DMS 273 treated with DMSO at 0.1 percent for 48 hours (cell line): Measurements from ENCODE around the gene PRKAG3.
A peak's percentile ranks its signal among the peaks of the same experiment; 100 is the strongest.

Source experiments
- DNase-seq: peaks from one replicate; lab custom pipeline; 2025; lab: John Stamatoyannopoulos, UW

Gene PRKAG3

DNA sequence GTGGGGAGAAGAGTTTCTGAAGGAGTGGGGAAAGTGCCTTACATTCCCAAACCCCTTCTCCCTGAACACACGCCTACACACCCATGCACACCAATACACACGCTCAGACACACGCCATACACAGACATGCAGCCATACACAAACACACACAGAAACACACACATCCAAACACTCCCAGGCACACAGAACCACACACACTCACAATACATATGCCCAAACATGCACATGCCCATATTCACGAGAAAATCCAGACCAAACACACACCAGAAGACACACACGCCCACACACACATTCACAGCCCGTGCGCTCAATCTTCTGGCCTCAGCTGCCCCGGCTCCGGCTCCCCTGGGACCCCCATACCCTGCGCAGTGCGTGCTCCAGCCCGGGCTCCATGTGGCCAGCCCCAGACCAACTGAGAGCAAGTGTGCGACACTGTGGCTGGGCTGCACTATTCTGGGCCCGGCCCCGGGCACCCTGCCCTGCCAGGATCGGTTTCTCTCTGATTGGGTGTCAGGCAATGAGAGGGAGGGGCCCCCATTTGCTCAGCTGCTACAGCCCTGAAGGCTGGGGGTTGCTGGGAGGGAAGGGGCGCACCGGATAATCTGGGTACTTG, at the start of gene PRKAG3:
Gene PRKAG3, minus strand, starts transcription at position 426 of the 613 bp plus-strand sequence.
- DNase-seq = no peak

DNA sequence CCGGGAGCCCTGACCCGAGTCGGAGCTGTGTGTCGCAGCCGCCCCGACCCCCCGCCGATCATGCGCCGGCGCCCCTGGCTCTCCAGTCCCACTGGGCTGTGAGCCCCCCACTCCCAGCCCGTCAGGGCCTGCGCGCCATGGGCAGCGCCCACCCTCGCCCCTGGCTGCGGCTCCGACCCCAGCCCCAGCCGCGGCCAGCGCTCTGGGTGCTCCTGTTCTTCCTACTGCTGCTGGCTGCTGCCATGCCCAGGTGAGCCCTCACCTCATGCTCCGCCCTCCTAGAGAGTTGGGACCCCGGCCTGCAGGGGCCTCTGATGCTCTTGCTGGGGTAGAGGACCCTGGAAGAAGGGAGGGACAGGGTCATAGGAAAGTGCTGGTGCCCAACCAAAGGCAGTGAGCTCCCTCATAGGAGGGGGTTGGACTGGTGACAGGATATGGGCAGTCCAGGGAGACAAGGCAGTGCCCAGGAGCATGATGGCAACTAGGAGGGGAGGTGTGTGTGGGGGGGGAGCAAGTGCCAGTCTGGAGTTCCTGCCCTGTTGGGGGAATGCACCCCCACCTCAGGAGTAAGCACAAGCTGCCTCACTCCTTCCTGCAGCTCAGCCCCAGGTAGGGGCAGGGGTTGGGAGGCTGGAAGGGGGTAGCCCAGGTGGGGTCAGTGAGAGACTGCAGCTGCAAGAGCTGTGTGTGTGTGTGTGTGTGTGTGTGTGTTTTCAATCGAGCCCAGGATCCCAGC, 49.4 kb upstream of the PRKAG3 start:
- no peak for DNase-seq

DNA sequence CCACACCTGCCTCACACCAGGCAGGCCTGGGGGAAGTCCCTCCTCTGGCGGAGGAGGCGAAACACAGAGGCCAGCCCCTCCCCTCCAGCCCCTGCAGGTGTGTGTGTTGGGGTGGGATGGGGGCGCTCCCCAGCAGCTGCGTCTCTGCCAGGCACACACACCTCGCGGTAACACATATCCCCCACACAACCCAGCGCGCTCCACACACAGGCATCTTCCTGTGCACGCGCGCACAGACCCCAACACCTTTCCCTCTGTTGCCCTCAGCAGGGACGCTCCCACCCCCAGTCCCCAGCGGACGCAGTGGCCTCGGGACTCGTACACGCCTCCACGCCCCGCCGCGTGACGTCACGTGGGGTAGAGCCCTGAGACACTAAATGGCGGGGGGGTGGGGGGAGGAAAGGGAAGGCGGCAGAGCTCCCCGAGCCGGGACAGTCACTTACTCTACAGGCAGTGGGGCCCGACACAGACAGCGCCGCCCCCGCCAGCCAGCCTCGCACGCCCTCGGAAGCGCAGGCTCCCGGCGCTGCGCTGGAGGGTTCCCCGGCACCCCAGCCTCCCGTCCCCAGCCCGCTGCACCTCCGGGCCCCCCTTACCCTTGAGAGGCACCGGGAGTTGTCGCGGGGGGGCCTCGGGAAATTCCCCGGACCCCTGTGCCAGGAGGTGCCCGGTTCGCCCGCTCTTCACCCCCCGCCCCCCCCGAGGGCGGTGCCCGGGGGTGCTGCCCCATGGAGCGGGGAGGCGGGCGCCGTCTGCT, 48.7 kb upstream of the PRKAG3 start, which contains the start of gene WNT10A:
Gene WNT10A, plus strand, starts transcription at position 751 of the 757 bp plus-strand sequence. CDS start 144 bp downstream, outside the sequence.
- no peak for DNase-seq

DNA sequence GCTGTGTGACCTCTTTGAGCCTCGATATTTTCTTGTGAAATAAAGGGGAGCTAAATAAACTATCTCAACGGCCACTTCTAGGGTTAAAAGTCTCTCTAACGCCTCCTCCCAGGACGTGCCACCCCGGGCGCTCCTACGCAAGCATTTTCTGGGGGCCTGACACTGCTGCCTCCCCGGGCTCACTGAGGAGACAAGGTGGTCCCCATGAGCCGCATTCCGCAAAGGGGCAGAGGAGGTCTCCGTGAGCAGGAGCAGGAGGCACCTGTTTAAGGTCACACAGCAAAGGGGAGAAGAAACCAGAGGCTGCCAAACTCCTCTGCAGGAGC, 48.1 kb upstream of the PRKAG3 start:
- DNase-seq = no peak

DNA sequence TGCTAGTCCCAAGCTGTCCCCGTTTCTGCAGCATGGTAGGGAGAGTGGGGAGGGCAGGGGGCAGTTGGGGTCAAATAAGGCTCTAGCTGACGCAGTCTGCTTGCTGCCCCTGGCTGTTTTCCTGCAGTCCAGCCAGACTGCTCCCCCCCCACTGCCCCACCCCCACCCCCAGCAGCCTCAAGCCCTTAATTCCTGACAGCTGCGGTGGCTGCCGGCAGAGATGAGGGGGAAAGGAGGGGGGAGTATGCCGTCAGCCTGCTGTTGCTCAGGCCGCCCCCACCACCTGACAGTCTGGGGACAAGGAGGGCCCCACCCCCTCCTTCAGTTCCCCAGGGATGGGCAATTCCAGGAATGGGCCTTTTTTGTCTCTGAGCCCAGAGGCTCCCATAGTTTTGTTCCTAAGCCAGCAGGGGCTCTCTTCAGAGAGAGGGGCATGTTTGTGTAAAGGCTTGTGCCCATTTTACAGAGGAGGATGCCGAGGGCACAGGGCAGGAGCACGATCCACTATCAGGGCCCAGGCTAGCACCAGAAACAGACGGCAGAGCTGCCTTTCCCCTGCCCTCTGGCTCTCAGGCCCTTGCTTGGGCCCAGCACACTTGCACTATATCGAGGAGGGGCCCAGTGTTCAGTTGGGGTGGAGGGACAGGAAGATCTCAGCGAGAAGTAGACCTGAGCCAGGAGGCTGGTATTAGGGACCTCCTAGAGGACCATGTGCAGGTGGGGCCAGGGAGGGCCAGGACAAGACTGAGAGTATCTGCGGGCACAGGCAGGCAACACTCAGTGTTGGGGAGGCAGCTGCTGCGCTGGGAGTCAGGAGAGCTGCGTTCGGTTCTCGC, 47.5 kb upstream of the PRKAG3 start:
- DNase-seq = no peak

DNA sequence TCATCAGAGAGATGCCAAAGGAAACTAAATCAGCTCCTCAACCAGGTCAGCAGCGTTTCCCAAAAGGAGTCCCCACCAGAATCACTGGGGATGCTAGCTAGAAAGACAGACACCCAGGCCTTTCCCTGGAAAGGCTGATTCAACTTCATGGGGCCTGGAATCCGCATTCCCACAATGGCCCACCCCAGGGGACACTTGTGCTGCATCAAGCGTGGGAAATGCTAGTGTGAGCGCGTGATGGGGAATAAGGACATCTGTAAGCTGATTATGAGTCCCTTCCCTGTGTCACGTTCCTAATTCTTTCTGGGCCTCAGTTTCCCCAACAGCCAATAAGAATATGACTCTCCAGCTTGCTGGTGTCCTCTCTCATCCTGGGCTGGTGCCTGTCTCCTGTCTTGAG, 46.9 kb upstream of the PRKAG3 start:
- no peak for DNase-seq

DNA sequence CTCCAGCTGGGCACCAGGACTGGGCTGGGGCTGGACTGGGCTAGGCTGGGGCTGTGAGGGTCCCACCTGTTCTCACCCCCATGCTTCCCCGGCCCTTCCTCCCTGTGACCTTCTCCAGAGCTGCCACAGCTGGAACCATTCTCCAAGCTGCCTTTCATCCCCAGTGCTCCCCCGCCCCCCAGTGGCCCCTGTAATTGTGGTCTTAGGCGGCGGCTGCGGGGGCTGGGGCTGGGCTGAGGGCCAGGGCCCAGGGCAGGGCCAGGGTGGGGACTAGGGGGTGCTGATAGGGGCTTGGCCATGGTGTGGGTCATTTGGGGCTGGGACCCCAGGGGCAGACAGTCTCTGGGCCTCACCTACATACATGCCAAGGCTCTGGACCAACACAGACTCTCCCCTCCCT, 46.3 kb upstream of the PRKAG3 start:
- DNase-seq = no peak

DNA sequence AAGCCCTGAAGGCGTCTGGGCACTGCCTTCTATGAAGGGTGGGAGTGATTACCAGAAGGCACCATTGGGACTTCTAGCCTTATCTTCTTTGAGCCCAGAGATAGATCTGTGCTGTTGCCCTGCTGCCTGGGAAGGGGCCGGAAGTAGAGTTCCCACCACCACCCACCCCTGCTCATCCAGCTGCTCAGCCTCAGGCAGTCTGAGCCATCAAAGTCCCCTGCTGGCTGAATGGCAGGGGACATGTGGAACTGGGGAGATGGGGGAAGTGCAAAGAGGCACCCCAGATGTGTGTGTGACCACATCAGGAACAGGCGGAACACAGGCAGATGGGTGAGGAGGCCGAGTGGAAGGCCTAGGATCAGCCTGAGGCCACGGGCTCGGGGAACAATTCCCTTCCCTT, 45.7 kb upstream of the PRKAG3 start:
- DNase-seq = no peak

DNA sequence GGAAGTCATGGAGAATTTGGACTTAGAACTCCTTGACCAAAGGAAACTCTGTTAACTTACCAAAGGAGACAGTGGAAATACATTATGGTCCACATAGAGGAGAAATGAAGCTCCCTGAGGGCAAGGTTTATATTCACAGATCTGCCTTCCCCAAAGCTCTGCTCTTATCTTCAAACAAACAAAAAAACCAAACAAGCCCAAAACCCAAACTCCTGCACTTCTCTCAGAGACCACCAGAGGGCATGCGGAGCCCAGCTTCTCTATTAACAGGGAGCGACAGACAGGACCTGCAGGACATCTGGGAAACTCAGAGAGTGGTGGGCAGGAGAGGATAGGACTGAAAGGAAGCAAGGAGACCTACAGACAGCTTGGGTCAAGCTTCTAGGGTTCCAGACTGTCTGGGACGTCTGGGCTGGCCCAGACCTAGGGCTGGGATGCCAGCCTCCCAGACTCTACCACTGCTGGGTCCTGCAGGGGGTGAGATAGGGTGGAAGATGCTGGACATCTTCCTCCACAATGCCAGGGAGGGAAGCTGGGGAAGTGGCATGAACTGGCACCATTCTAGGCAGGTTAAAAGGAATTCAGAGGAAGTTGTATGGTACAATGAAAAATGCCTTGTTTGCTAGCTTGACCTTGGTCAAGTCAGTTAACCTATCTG, 45.1 kb upstream of the PRKAG3 start:
- peak; percentile 46 for DNase-seq

DNA sequence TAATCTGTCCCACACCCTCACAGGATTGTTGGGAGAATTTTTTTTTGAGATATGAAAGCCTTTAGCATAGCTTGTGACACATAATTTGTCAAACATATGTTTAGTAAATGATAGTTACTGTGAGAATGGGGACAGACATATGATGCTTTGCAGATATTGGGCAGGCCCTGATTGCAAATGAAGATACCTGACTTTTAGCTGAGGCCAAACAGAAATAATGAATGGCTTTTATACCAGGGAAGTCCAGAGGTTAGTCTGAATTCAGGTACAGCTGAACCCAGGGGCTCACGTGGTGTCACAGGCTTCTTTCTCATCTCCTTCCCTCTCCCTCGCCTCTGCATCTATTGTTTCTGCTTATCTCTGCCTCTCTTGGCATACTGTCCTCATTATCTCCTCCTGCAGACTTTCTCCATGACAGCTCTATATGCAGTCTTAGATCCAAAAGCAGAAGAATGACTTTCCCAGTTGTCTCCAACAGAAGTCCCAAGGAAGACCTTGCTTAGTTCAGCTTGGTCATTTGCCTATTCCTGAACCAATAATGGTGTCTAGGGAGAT, 44.2 kb upstream of the PRKAG3 start:
- DNase-seq = no peak

DNA sequence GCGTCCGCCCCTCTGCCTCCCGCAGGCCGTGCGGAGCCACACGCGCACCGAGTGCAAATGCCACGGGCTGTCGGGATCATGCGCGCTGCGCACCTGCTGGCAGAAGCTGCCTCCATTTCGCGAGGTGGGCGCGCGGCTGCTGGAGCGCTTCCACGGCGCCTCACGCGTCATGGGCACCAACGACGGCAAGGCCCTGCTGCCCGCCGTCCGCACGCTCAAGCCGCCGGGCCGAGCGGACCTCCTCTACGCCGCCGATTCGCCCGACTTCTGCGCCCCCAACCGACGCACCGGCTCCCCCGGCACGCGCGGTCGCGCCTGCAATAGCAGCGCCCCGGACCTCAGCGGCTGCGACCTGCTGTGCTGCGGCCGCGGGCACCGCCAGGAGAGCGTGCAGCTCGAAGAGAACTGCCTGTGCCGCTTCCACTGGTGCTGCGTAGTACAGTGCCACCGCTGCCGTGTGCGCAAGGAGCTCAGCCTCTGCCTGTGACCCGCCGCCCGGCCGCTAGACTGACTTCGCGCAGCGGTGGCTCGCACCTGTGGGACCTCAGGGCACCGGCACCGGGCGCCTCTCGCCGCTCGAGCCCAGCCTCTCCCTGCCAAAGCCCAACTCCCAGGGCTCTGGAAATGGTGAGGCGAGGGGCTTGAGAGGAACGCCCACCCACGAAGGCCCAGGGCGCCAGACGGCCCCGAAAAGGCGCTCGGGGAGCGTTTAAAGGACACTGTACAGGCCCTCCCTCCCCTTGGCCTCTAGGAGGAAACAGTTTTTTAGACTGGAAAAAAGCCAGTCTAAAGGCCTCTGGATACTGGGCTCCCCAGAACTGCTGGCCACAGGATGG, 42.0 kb upstream of the PRKAG3 start:
- DNase-seq = no peak

DNA sequence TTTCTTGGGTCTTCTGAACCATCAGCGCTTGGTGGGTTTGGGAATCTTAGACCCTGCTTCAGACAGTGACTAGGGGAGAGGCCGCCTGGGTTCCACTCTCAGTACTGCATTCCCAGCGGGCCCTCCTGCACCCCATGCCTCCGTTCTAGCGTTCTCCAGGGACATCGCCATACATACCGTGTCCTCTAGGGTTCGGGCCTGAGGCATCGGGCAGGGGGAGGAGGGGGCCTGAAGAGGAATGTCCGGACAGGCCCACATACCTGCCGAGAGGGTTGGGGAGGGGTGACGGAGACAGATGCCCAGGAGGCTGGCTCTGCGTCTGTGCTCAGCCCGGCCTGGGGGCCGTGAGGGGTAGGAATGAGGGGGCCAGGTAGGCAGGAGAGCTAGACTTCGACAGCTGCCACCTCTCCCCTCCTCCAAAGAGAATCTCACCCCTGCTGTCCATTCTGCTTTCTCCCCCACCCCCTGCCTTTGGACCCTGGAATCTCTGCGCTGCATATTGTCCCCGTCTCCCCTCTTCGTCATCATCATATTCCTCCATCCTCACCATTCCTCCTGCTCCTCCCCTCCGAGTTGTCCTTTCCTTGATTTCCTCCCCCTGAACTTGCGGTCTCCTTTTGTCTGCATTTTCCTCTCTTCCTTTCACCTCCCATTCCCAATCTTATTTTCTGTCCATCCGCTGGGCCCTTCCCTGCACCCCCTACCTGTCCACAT, 41.2 kb upstream of the PRKAG3 start:
- DNase-seq = no peak

DNA sequence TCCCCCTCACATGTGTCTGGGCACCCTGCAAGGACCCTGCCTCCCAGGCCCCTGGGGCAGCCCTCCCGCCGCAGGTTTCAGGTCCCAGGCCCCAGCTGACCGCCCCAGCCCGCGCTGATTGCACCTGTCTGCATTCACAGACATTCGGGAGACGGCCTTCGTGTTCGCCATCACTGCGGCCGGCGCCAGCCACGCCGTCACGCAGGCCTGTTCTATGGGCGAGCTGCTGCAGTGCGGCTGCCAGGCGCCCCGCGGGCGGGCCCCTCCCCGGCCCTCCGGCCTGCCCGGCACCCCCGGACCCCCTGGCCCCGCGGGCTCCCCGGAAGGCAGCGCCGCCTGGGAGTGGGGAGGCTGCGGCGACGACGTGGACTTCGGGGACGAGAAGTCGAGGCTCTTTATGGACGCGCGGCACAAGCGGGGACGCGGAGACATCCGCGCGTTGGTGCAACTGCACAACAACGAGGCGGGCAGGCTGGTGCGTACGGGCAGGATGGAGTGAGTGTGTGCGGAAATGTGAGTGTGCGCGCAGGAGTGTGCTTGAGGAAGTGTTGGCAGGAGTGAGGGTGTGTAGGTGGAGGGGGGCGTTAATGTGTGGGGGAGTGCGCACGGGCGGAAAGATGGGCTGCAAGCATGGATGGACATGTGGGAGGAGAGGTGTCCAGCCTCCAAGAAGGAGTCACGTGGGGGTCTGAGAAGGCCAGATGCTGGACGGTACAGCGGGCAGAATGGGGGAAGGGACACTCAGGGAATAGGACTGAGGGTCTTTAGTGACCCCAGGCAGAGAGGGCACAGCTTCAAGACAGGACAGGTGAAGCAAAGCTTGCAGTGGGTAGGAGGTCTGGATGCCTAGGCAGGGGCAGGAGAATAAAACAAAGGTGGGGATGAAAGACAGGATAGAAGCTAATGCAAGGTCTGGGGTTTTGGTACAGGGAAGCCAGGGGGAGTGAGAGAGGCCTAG, 40.0 kb upstream of the PRKAG3 start:
- no peak for DNase-seq

DNA sequence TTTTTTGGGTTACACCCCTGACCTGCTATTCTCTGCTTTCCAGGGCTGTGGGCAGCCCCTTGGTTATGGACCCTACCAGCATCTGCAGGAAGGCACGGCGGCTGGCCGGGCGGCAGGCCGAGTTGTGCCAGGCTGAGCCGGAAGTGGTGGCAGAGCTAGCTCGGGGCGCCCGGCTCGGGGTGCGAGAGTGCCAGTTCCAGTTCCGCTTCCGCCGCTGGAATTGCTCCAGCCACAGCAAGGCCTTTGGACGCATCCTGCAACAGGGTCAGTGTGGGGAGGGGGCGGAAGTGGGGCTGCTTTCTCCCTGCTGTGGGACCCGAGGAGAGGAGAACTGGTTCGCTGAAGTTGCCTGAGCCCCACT, 39.4 kb upstream of the PRKAG3 start:
- no peak for DNase-seq

DNA sequence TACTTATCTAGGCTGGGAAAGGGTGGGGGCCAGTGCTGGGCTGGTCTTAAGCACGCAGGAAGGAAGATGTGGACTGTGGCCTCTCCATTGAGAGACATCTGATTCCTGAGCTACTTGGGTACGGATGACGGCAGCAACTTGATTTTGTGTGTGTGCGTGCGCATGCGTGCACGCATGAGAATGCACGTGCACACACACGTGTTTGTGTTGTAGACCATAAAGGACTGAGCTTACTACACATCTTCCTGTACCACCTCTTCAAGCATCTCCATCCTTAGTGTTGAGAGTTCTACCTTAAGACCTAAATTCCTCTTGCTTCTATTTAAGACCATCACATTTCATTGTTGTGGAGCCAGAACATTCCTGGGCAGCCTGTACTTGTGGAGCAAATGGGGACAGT, 37.5 kb upstream of the PRKAG3 start:
- DNase-seq = no peak

DNA sequence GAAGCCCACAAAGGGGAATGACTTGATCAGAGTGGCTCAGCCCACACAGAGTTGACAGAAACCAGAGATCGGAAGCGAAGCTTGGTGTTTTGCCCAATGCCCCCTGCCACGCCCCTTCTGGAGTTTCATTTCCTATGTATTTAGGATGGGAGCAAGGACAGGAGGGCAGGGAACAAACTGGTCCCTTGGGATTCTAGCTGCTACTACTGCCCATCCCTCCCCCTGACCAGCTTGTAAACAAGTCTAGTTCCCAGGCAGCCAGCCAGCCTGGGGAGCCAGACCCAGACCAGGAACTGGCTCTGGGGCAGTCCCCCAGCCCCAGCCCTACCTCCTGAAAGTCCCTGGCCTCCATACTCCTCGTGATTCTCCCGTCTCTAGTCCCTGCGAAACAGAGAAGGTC, 36.3 kb upstream of the PRKAG3 start:
- DNase-seq = no peak

DNA sequence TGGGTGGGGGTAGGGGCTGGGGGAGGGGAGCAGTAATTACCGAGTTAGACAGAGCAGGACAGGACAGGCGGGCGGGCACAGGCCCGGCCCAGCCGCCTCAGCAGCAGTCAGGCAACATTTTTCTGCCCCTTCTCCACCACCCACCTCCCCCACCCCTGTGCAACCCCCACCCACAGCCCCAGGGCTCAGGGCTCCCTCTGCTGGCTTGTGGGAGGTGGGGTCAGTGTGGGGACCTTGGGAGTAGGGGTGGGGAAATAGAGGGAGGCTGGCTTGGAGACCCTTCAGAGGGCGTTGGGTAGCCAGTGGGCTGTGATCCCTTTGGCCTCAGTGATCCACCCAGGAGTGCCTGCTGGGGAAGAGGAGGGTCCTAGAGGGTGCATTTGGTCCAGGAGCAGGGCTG, 34.4 kb upstream of the PRKAG3 start:
- DNase-seq = no peak

DNA sequence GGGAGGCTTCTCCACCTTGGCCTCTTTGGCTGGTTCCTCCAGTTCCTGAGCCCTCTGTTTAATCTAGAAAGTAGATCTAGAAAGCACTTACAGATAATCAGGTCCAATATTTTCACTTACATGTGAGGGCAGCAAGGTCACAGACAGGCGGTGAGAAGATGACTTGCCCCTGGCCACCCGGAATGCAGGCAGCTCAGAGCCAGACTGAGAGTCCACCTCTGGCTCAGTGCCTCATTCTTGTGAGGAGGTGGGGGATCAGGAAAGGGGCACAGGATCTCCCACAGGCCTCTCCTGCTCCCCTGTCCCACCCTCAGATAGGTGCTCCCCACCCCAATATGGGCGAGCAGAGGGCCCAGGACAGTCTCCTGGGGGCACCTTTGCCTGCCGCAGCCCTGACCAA, 33.8 kb upstream of the PRKAG3 start:
- no peak for DNase-seq

DNA sequence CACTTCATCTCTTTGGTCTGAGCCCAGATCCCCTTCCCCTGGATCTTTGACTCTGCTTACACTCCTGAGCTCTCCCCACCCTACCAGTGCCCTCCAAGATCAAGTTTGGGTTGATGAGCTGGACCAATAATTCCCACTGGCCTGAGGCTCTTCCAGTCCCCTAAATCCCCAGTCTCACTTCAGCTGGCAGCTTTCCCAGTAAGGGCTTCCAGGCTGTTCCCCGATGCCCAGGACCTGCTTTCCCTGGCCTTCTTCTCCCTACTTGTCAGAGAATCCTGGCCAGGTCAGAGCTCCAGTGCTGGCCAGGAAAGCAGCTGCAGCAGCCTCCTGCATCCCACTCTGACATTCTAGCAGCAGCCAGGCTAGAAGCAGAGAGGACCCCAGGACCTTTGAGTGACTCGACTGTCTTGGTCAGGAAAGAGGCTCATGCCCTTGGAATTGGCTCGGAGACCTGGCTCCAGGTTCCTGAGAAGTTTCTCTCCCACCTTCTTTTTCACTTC, 31.5 kb upstream of the PRKAG3 start:
- DNase-seq = no peak
